AG20443 (cell line): Measurements from ENCODE around the gene CCN5.
"Not testable (repeated sequence)": the region's sequence is repeated elsewhere in the genome, so short reads cannot be mapped to it uniquely, and the experiment has no call there.

Experiments
- DNase-seq: peaks from one replicate; pipeline ENCODE4 v3.0.0; 2012; ENCODE audit warnings: low spot score, mixed read lengths

Gene CCN5, protein sequence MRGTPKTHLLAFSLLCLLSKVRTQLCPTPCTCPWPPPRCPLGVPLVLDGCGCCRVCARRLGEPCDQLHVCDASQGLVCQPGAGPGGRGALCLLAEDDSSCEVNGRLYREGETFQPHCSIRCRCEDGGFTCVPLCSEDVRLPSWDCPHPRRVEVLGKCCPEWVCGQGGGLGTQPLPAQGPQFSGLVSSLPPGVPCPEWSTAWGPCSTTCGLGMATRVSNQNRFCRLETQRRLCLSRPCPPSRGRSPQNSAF

DNA sequence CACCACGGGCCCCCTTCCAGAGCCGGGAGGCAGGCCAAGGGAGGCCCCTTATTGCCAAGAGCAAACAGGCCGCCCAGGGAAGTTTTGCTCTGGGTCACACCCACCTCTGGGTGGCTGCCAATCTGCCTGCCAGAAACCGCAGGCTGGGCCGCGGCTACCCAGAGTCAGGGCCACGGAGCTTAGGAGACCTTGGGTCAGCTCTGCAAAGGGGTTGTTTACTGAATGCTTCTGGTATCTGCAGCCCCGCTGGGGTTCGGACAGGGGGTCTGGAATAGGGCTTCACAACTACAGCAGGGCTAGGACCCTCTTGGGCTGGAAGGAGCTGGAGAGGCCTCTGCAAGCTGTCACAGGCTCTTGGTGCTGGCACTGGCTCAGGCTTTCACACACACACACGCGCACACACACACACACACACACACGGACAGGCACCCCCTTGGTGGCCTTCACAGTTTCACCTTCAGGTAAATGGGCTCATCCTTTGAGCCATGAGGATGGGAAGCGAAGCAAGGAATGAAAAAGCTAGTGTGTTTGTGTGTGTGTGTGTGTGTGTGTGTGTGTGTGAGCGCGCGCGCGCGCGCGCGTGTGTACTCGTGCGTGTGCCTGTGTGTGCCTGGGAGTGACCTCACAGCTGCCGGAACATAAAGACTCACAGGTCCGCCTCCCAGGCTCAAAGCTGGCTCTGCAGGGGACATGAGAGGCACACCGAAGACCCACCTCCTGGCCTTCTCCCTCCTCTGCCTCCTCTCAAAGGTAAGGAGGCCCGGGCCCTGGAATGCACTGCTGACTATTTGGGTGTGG is at the start of gene CCN5:
TSS of gene CCN5 (plus strand) at position 669 of the 798 bp plus-strand sequence. CDS start at position 691, 22 bp downstream.
- peak; percentile 90 for DNase-seq

DNA sequence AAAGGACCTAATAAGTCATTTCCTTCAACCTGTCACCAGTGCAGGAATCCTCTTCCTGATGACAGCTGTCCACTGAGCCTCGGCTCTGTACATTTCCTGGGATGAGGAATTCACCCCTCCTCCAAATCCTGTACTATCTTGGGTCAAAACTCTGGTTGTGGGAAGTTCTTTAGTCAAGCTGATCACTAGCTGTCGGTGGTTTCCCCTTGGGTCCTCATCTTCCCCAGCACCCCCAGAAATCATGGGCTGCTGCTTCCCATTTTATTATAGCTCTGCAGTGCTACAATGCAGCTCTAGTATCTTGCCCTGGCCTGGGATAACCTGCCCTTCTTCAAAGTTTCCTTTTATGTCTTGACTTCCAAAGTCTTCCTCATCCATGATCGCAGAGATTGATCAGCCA is 49.1 kb upstream of the CCN5 start:
- DNase-seq, result no peak

DNA sequence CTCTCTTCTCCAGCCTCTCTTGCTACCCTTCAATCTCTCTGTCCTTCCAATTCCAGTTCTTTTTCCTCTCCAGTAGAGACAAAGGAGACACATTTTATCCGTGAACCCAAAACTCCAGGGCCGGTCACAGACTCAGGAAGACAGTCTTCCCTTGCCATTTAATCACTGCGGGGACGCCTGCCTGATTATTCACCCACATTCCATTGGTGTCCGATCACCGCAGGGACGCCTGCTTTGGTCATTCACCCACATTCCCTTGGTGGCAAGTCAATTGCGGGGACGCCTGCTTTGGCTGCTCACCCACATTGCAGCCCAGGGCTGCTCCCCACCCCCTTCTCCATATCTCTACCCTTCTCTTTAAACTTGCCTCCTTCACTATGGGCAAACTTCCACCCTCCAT is 44.3 kb upstream of the CCN5 start:
- peak; percentile 53 for DNase-seq

DNA sequence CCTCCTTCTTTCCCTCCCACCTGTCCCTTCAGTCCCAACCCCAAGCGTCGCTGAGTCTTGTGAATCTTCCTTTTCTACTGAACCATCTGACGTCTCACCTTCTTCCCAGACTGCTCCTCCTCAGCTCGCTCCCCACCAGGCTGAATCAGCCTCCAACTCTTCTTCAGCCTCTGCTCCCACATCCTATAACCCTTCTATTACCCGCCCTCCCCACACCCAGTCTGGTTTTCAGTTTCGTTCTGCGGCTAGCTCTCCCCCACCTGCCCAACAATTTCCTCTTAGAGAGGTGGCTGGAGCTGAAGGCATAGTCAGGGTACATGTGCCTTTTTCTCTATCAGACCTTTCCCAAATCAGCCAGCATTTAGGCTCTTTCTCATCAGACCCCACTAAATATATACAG is 43.6 kb upstream of the CCN5 start:
- not testable (repeated sequence) for DNase-seq

DNA sequence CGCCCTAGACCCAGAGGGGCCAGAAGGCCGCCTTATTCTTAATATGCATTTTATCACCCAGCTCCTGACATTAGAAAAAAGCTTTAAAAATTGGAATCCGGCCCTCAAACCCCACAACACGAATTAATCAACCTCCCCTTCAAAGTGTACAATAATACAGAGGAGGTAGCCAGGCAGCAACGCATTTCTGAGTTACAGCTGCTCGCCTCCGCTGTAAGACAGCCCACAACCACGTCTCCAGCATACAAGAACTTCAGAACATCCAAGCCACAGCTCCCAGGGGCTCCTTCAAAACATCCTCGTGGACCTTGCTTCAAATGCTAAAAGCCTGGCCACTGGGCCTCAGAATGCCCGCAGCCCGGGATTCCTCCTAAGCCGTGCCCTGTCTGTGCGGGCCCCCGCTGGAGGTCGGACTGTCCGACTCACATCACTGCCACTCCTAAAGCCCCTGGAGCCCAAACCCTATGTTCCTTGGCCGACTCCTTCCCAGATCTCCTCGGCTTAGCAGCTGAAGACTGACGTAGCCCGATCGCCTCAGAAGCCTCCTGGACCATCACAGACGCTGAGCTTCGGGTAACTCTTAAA is 42.8 kb upstream of the CCN5 start:
- not testable (repeated sequence) for DNase-seq

DNA sequence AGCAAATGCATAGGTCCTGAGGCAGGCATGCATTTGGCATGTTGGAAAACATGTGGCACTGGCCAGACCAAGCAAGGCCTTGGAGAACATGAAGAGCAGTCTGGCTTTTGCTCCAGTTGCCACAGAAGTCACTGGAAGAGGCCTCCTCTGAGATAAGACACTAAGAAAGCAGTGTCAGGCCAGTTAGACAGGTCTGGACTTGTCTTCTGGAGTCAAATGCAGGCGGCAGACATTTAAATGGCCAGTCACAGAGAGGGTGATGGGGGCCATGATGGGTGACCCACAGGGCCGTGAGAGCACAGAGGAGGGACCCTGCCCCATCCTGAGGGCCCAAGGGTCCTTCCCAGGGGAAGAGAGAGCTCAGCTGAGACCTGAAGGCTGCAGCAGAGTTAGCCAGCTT is 36.9 kb upstream of the CCN5 start:
- no peak for DNase-seq

DNA sequence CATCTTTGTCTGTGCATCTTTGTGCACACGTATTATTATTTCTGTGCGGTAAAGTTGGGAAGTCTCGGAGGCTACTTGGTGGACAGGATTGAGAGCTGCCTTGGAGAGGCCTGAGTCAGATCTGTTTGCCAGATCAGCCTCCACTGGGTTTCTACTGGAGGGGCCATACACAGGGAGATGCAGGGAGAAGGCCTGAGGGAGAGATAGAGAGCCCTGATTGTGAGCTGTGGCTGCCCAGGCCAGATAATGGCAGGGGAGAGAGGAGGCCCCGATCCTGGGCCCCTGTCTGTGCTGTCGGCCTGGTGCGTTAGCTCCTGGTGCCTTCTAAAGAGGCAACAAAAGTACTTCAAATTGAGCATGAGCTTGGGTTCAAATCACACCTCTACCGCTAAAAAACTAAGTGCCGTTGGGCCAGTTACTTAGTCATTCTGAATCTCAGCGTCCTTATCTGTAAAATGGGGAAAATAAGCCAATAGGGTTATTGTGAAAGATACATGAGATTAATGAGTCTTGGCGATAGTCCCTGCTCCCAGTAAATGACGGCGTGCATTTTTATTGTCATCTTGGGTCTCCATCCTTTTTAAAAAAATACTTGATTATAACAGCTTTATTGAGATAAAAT is 36.1 kb upstream of the CCN5 start:
- DNase-seq, result no peak

DNA sequence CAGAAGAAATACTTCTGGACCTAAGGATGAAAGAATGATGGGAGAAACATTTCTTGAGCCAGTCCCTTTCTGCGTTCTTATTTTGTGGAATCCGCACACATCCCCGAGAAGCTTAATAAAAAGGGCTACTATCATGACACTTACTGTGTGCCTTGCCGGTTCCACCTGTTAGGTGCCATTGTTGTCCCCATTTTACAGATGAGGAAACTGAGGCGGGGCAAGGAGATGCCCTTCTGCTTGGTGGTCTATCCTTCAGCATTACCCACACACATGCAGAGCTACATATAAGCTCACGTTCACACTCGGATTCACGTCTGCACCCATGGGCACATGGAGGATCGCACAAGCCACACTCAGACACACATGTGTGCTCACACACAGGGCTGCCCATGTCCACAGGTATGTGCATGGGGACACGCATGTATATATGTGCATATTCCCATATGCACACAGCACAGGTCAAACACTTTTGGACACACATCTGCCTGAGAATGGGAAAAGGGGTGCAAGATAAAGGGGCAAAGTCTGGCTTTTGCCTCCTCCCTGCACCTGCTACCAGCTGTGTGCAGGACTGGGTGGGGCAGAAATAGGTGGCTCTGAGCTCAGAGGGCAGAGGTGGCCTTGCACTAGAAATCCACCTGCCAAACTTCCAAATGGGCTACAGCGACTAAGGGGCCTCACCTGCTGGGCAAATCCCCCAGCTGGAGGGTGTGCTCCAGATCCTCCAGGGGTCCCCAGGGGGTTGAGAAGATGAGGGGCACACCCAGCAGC is 33.2 kb upstream of the CCN5 start:
- no peak for DNase-seq

DNA sequence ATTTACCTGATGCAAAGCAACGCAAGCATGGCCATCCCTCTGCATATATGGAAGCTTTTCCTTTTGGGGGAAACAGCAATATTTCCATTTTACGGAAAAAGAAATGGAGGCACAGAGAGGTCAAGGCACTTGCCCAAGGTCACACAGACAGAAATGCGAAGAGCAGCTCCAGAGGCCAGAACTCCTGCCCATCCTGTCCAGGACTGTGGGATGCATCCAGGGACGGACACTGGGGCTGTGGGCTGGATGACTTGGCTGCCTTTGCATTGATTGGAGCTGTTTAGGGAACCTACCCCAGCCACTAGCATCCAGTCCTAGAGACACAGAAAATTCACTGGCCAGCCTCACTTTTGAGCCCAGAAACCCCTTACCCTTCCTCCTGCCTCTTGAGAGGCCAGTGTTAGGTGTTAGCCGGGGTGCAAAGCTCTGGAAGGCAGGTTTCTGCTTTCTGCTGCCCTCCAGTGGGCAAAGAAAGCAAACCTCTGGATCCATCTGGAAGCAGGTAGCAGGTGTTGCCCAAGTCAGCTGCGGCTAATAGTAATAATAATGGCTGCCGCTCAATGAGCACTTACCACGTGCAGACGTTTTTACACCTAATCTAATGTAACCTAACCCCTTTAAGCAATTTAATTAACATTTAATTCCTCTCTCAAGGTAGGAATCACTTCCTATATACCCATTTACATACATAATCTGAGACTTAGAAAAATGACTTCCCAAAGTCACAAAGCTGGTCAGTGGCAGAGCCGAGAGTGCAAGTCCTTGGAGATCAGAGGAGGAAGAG is 31.7 kb upstream of the CCN5 start:
- peak; percentile 77 for DNase-seq

DNA sequence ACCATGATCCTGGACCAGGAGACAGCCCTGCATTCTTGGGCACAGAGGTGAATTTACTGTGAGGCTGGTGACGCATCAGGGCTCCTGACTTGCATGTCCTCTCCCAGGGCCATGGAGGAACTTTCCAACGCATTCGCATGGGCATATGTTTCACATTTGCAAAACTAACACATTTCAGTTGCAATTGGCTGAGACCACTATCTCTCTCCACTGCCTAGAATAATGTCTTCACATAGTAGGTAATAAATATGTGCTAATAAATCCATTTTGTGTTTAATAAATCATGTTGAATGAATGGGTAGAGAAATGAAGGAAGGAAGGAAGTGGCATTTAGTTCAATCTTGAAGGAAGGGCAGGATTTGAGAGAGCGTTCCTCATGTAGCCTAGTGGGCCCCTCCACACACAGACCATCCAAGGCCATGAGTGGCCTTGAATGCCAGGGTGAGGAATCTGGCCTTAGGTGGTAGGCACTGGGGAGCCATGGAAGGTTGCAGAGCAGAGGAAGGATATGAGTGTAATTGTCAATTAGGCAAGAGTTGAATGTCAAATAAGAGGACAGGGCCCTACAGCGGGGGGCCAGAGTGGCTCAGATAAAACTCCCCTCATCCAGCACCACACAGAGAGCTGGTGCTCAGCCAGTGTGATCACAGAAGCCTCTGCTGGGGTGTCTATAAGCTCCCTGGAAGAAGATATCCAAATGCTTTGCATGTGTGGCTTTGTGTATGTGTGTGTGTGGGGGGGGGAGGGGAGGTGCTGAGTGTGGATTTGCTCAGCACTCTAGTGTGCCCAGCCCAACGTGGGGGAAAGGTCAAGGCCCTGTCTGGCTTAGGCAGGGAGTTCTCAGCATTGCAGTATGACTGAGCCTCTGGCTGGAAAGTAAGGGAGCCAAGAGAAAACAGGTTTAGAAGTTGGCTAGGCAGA is 30.9 kb upstream of the CCN5 start:
- DNase-seq, result no peak

DNA sequence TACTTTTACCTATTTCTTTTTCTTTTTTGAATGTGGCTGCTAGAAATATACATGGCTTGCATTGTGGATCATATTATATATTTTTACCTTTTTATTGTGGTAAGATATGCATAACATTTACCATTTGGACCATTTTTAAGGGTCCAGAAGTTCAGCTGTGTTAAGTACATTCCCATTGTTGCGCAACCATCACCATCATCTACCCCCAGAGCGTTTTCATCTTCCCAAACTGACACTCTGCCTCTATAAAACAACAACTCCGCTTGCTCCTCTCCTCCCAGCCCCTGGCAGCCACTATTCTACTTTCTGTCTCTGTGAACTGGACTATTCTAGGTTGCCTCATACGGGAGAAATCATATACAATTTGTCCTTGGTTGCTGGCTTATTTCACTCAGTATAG is 28.2 kb upstream of the CCN5 start:
- no peak for DNase-seq

DNA sequence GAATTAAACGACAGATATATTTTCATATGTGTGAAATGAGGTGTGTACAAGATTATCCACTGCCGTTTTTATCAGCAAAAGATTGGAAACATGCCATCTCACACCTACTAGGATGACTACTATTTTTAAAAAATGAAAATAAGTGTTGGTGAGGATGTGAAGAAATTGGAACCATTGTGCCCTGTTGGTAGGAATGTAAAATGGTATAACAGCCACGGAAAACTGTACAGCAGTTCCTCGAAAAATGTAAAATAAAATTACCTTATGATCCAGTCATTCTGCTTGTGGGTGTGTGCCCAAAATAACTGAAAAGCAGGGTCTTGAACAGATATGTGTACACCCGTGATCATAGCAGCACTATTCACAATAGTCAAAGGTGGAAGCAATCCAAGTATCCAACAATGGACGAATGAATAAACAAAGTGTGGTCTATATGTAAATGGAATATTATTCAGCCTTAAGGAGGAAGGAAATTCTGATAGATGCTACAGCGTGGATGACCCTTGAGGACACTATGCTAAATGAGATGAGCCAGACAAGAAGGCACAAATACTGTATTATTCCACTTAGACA is 27.0 kb upstream of the CCN5 start:
- no peak for DNase-seq

DNA sequence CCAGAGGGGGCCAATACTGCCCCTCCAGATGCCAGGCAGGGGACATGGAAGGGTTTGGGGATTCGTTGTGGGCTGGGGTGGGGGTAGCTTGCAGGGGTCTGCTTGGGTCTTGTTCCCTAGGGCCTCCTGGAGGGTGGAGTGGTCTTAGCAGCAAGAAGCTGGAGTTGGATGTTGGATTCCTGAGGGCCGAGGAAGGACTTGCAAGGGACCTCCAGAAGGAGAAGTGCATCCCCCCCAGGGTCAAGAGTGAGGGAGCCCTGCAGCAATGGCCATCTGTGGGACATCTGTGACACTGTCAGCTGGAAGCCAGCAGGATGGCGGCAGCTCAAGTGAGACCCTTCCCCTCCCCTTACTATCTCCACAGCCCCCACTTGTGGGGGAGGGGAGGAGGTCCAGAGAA is 25.4 kb upstream of the CCN5 start:
- no peak for DNase-seq

DNA sequence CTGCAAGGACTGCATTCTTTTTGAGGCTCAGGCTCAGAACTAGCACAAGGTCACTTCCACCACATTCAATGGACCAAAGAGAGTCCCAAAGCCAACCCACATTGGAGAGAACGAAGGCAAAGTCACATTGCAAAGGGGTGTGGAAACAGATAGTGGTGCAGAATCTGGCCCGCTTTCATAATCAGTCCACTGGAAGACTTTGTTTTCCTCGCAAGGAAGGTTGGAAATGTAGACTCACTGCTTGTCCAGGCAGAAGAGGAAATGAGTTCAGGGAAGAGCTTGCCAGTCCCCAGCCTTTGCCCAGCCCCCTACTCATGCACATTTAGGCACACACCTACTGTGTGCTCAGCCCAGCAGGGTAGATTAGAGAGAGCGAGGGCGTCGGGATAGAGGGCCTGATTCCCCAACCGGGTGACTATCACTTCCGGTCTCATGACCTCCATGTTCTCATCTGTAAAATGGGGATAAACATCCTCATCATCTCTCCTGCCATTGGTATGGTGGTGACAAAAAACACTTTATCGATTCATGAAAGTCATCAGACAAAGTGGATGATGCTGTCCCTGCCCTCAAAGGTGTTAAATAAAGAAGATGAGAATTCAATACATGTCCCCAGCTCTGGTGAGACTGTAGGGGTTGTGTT is 24.3 kb upstream of the CCN5 start:
- DNase-seq, result peak; percentile 48

DNA sequence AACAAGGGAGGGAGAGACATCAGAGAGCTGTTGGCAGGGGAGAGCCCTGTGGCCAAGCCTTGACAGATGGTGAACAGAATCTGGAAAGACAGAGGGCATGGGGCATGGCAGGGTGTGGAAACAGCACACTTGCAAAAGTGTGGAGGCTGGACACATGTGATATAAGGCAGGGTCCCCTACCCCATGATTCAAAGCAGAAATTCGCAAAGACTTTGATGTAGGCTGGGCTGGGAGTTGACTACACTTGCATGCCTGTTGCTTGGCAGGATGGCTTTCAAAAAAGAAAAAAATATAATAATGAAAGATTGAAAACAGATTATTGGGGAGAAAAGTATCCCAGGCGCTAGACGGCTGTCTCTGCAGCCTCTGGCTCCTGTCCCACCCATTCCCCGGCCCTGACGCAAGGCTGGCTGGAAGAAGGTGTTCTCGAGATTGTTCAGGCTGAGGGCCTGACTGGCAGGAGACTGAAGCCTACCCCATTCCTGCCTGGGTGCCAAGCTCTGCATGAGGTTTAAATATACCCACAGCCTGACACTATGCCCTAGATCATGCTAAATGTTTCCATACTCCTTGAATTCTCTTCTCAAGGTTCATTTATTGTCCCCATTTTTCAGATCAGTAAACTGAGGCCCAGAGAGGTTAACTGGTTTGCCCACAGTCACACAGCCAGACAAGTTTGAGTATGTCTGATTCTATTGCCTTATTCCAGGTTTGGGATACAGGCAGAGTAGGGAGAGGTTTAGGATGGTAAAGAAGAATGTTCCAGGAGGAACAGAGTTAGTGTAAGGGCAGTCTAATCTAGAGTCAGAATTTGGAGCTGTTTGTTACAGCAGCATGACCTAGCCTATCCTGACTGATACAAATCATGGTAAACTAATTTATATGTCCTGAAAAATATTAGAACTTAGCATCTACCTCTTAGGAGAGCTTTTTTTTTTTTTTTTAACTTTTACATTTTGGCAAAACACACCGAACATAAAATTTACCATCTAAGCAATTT is 23.4 kb upstream of the CCN5 start:
- DNase-seq, result peak; percentile 71

DNA sequence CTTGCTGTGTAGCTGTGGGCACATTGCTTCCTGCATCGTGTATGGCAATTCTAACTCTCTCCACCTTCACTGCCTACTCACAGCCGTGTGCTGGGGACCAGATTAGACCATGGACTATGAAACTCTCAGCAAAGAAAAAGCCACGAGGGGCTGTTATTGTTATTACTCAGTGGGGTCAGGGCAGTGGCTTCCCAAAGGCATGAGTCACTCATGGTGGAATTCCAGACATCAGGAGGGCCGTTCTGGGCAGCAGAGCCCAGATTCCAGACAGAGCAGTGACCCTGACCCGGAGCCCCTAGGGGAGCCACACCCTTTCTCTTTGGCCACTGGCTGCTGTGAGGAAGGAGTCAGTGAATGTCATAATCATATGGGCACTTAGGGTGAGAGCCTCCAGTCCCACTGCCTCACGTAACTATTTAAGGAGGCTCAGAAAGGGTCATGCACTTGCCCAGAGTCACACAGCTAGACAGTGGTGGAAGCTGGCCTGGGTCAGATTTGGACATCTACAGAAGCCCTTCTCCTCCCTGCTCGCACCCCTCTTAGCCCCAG is 22.2 kb upstream of the CCN5 start:
- DNase-seq, result peak; percentile 93

DNA sequence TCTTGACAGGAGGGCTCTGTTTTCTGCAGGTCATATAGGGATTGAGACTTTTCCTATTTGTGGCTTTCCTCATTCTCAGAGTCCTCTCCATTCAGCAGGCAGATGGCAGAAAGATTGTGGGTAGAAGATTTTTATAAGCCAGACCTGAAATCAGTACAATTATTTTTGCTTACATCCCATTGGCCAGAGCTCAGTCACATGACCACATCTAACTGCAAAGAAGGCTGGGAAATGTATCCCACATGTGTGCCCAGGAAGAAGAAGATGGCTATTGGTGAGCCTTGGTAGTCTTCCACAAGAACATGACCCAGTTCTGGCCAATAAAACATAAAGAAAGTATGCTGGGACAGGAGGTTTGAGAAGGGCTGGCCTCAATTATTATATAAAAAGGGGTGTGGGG is 21.5 kb upstream of the CCN5 start:
- no peak for DNase-seq

DNA sequence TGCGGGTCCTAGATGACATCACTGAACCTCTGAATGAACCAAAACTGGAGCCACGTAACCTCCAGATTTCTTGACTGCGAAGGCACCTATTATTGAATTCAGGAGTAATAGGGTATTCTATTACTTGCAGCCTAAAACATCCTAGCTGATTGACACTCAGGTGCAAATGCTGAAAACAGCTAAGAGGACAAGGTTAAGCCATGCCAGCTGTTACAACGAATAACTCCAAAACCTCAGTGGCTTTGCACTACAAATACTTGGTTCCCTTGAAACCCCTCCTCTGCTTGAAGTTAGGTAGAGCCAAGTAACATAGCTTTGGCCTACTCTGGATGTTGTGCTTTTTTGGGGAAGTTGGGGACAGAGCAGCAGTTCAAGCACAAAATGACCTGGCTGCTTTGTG is 21.0 kb upstream of the CCN5 start:
- no peak for DNase-seq
